Measurements from ENCODE around the gene TRAPPC14. TPM values are rescaled to one million over a fixed set of nuclear protein-coding genes. Genes with fewer than 3 reads are reported as not detected.

The TRAPPC14 gene
- total and polyA plus RNA-seq, 9 of the 15 experiments (the other 6 are each of a cell fraction or from before 2014, with no cell fraction given): 0.42 to 45.9 (median 18.2) TPM

- TF ChIP-seq RNF2 (IDR thresholded peaks at IDR 0.05) (peak; percentile 42; the same call in 1 of the 2 replicates), ZEB2 (IDR thresholded peaks at IDR 0.05) (peak; percentile 95), CXXC5 (CRISPR knock-in tag; IDR thresholded peaks at IDR 0.05) (peak; percentile 47; the same call in 1 of the 2 replicates), ZKSCAN1 (IDR thresholded peaks at IDR 0.05; ENCODE audit: low read depth, low read length) (peak; percentile 60; the same call in 1 of the 2 replicates), DMBX1 (CRISPR knock-in tag; IDR thresholded peaks at IDR 0.05; ENCODE audit: borderline replicate concordance) (peak; percentile 9; the same call in 1 of the 2 replicates), CEBPB (tag; IDR thresholded peaks at IDR 0.05) (peak; percentile 77), RBM39 (optimal IDR thresholded peaks at IDR 0.05; ENCODE audit: low read depth, low read length) (peak; percentile 30), MAZ (CRISPR knock-in tag; conservative IDR thresholded peaks at IDR 0.05 in 1 of 2, IDR thresholded peaks at IDR 0.05 in 1 of 2) (peak in 1 of 2 experiments; percentile 91; a peak in 3 of 4 replicates), POLR2AphosphoS5 (IDR thresholded peaks at IDR 0.05; ENCODE audit: control insufficient read depth, insufficient read depth, low read depth, low read length) (peak; percentile 36; the same call in 1 of the 2 replicates), BHLHE40 (IDR thresholded peaks at IDR 0.05; ENCODE audit: low read length) (peak; percentile 29; the same call in 1 of the 2 replicates), GABPB1 (CRISPR knock-in tag; IDR thresholded peaks at IDR 0.05) (0 out of 2 replicates have a peak, but pooled peaks have one; percentile 45), KDM4B (IDR thresholded peaks at IDR 0.05; ENCODE audit: borderline replicate concordance in 2 of 2, low read depth in 1 of 2) (no peak), E2F6 (IDR thresholded peaks at IDR 0.05; ENCODE audit: borderline replicate concordance in 1 of 2, extremely low read depth in 1 of 2, insufficient read depth in 1 of 2, insufficient read length in 1 of 2, low read depth in 1 of 2, low read length in 1 of 2, poor library complexity in 1 of 2, severe bottlenecking in 1 of 2) (peak in 1 of 2 experiments; percentile 58)
These were observed 942 bp downstream of the TRAPPC14 start (continued) for GRCh38 chr7:100157334-100158228.
